HG02943 (cell line): Measurements from ENCODE around the gene PEAK1.
"Not testable (repeated sequence)": the region's sequence is repeated elsewhere in the genome, so short reads cannot be mapped to it uniquely, and the experiment has no call there.

Experiments
- ATAC-seq: cut with Tn5 transposase; IDR thresholded peaks from one replicate; pipeline ENCODE4 v1.9.1; 2021; ENCODE audit warnings: mild to moderate bottlenecking, low read depth, moderate library complexity; ENCODE audit not compliant: unreplicated experiment

The PEAK1 gene

DNA sequence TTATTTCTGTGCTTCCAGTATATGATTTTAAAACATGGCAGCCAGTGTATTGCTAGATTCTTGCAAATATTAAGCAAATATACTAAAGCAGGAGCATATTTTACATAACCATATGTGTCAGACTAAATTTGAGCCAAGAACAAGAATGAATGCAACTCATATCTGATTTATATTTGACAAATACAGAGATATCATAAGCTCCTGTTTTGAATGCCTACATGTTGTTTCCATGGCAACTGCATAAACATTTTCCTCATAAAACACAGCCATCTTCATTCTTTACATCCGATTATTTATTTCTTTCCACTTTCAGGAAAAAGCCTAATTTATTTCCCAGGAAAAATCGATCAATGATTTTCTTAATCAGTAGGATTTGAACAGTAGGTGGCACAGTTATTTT lies 176.8 kb downstream of the PEAK1 start:
- no peak for ATAC-seq

DNA sequence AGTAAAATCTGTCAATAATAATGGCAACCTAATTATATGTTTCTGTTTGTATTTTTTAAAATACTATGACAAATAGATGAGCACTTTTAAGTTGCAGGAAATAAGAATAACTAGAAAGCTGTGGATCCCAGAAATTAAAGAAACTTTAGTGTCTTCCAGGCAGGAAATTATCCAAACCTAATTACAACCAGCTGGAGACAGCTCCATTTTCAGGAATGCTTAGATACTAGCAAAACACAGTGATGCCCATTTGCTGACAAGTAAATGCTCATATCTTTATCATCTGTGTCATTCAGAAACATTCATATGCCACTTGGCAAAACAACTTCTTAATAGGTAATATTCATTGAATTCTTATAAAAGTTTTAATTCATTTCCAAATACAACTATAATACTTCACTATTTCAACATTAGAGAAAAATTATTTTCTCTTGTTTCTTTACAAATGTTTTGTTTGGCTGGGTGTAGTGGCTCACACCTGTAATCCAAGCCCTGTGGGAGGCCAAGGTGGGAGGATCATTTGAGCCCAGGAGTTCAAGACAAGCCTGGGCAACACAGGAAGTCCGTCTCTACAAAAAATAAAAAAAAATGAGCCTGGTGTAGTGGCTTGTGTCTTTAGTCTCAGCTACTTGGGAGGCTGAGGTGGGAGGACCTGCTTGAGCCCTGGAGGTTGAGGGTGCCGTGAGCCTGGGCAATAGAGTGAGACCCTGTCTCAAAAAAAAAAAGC lies 179.9 kb downstream of the PEAK1 start:
- no peak for ATAC-seq

DNA sequence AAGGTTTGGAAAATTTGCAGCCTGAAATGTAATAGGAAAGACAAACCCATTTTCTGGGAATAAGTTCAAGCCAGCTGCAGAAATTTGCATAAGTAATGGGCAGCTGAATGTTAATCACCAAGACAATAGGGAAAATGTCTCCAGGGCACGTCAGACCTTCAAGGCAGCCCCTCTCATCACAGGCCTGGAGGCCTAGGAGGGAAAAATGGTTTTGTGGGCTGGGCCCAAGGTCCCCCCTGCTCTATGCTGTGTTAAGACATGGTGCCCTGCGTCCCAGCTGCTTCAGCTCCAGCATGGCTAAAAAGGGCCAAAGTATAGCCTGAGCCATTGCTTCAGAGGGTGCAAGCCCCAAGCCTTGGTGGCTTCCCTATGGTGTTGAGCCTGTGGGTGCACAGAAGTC lies 184.3 kb downstream of the PEAK1 start:
- no peak for ATAC-seq

DNA sequence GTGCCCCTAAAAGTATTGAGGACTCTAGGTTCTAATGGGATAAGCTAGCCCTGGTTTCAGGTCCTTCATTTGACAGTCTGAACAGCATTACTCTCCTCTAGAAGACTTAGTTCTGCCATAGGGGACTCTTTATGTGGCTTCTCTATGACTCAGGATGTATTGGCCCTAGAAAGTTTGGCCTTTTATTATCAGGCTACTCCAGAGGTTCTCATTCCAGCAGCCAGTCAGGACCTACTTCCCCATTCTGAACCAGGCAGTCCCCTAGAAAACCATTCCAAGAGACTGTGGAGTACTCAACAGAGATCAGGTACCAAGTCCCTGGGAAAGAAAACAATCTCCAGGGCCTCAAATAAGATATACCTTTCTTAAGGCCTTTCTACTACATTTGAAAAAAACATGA lies 191.1 kb downstream of the PEAK1 start:
- no peak for ATAC-seq

DNA sequence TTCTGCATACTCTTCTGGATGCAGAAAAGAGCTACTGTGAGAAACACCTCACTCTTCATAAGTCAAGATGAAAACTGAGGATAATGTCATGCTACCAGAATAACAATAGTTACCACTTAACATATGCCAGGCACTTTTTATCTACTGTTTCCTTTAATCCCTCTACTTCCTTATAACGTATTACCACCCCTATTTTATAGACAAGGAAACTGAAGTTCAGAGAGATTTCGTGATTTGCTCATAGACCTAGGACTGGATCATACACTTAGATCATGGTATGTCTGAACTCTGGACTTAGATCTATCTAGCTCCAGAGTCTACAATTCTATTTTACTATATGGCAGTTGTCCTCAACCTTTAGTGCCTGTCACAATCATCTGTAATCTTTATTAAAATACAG lies 193.3 kb downstream of the PEAK1 start:
- ATAC-seq = no peak

DNA sequence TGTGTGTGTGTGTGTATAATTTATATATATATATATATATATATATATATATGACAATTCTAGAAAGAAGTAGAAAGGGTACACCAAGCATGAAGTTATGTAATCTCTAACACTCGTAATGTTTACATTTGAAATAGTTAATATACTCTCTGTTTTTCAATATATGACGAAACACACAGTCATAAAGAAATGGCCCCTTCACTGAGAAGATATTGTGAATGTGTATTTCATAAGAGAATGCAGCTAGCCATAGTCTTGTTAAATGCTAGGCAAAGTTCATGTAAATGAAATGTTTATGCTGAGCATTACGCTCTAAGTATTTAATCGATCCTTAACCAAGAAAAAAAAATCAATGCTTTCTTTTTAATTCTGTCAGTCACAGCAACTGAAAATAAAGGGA lies 194.3 kb downstream of the PEAK1 start:
- no peak for ATAC-seq

DNA sequence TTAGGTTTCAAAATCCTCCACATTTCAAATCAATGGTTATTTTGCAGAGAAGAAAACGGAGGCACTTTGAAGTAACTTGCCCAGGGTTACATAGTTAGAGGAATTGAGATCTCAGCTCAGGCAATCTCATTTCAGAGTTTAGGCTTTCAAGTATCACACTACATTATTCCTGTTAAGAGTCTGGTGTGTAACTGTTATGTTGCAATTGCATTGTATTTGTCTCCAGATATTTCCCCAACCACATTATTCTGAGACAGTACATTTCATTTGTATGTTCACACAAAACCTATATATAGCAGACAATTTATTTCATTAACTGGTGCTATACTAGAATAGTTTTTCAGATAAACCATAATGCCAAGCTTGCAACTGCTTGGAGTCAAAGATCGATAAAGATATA lies 194.8 kb downstream of the PEAK1 start:
- no peak for ATAC-seq

DNA sequence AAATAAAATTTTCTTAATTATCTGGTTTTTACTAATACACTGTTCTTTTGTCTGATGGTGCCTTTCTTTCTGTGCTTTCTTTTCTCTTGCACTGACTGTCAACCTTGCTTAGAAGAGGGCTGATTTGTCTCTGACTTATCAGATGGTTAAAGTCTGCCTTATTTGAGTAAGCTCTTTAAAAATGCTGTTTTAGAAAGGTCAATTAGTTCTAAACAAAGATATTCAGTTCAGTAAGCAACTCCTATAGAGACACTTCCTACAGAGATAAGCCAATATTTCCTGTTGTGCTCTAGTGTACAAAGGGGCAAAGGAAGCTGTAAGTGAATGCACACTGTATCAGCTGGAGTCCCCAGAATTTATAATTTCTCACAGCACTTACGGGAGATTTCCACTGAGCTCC lies 195.6 kb downstream of the PEAK1 start:
- no peak for ATAC-seq

DNA sequence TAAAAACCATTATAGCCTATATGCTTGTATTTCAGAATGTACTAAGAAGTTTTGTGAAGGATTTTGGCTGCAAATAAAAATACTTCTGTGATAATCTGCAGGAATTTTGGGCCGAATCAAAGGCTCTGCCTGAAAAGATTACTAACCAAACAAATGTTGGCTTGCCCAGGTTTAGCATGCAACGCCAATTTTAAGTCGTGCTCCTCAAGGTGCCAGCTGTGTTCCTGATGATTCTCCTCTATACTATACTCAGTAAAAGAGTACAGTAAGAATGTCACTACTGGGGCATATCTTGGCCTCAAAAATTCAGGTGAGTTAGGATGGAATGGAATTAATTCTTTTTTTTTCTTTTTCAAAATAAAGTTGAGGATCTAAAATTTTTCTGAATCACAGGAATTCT lies 198.2 kb downstream of the PEAK1 start:
- ATAC-seq = no peak

DNA sequence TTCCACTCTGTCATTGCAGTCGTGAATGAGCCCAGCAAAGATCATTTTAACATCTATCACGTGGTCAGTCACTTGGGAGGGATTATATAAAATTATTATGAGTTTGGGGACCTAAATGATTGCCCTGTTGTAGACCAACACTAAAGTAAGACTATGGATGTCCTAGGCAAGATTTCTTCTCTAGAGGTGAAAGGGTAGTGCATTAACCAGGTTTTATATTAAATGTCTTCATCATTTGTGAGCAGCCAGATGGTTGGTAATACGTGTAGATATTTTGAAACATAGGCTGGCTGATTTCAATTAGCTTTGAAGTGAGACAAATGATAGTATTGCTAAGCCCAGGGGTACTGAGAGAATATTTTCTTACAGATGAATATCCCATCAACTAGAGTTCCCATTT lies 198.7 kb downstream of the PEAK1 start:
- ATAC-seq = no peak

DNA sequence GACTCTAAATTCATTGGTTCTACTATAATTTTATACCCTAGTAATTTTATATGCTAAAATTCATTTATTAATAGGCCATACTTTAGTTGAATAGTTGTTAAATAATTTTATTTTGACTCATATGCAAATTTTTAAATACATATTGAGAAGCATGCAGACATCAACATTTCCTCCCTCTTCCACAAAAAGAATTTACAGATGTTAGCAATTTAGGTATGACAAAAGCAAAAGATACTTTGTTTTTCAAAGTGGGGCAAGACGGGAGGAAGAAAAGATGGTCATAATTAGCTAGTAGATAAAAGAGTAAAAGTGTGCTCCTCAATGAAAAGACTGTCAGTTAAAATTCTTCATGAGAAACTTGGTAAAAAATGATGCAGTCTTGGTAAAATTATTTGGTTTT lies 200.1 kb downstream of the PEAK1 start:
- no peak for ATAC-seq

DNA sequence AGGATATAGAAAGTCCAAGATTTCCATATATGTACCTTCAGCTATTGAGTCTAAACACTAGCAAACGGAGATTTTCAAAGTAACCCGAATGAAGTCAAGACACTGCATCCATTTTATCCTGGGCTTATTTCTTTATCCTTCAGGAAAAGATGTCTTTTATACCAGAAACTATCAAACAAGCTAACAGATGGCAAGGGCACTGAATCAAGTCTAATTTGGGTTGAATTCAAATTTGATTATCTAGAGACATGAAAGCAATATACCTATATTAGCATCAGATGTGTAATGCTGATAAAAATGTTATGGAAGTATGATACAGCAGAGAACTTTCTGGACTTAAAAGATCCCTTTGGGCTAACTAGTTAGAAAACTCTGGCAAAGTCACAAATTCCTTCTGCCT lies 210.7 kb downstream of the PEAK1 start:
- ATAC-seq = no peak

DNA sequence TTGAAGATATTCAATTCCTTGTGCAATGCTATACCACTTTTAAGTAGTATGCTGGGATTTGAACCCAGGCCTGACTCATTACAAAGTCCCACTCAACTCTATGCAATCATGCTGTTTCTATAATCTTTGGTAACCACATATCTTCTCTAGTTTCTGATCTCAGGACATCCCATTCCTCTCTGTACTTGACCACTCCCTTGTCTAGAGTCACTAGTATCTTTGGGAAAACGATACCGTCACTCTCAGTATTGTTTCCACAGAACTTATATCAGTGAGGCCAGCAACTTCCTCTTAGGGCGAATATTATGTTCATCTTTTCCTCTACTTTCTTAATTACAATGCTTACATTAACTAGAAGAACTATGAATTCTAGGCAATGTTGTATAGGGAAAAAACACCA lies 211.7 kb downstream of the PEAK1 start:
- ATAC-seq = no peak

DNA sequence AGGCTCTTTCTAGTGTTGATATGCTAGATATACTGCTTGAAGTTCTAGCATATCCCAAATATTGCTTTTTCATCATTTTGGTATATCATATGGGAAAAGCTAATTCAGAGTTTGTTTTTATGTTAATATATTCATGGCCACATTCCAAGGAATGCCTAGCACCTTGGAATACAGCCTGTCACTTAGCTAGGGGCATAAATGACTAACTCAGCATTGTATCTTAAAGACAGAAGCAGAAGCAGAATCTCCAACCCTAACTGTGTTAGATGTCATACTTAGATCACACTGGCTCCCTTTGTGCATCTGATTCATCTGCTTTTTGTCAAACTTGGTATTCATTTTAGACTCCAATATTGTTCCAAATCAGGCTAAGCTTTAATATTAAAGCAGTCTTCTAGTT lies 218.2 kb downstream of the PEAK1 start:
- no peak for ATAC-seq

DNA sequence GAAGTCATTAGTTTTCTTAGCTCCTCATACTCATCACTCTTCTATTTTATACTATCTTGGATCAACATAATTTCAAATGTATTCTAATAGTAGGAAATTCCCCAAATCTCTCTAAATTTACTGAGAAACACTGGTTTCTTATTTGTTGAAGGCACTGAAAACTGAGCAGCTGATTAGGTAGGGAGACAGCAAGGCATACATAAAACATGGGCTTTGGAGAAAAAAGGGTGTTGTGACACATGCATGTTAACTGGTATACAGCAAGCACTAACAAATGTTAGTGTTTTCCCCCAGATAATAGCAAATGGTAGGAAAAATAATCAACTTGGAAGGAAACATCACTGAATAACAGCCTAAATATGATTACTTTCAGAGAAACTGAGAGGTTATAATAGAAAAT lies 223.5 kb downstream of the PEAK1 start:
- no peak for ATAC-seq

DNA sequence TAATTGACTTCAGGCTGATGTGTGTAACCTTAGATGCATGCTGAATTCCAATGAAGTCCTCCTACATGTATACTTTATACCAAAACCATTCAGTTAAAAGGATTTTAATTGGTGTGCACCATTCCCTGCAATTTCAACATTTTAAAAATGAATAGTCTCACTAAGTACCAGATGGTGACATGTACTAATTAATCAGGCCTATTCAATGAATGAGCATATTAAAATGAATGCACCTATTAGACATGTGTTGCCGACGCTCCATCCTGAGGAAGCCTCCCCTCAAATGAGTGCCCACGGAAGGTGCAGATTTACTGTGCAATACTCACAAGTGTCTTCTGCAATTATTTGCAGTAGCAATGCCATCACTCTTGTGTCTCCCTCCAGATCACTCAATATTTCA lies 224.3 kb downstream of the PEAK1 start:
- ATAC-seq = no peak

DNA sequence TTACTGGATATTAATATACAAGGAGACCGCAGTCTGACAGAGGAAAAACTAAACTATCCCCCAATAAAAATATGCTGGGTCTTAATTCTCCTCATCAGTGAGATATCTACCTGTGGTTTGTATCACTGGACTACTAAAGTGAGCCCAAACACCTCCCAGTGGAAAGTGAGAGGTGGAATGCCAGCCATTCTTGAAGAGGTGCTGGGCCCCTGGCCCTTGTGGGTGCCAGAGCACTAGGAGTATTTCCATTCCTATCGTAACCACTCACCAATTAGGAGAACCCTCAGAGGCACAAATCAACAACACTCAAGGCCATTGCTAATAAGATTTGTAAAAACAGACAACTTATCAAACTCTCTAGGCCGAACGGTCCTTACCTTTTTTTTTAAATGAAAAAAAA lies 227.5 kb downstream of the PEAK1 start:
- ATAC-seq = no peak

DNA sequence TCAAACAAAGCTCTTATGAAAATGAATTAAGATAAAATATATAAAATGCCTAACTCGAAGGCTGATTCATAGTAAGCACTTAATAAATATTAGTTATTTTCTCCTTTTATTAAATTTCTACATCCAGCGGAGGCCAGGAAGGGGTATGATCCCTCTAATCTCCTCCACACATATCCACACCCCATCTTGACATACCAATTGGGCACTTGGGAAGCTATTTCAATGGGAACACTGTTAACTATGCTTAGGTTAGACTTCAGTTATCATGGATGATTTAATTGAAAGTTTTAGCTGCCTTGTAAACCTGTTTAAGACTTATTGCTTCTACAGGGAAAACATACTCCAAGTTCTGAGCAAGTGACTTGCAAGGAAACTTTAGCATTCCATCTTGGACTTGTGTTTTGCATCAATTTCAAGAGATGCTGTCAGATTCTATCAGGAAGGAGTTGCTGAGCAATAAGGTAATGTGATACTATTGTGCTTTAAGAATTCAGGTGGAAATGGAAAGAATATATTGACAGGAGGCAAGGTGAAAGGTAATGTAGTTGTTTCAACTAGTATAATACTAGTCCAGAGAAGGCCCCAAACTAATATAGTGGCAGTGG lies 228.6 kb downstream of the PEAK1 start:
- no peak for ATAC-seq

DNA sequence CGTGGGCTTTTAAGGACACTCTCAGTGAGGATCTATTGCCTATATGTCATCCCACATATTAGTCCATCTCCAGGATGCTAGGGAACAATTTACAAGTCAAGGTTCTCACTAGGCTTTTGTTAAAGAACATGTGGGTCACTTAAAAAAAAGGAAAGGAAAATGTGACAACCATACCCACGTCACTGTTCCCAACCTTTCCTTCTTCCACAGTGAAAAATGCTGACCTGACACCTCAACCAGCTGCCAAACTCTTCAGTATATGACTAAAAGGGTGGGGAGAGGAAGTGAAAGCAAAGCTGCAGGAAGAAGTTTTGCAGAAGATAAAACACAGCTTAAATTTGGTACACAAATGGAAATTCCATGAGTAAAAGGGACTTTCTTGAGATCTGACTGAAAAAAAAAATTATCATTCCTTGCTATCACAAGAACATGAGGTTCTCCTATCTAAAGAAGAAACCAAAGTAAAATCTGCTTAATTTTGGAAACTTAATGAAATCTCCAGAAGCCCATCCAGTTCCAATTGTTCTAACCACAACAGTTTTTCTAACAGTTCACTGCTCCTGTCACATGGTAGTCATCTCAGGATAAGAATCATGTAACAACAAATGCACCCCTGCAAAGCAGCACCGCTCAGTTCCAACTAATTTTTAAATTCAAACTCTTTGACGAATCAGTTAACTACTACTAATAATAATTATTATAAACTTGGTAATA lies 232.0 kb downstream of the PEAK1 start:
- no peak for ATAC-seq

DNA sequence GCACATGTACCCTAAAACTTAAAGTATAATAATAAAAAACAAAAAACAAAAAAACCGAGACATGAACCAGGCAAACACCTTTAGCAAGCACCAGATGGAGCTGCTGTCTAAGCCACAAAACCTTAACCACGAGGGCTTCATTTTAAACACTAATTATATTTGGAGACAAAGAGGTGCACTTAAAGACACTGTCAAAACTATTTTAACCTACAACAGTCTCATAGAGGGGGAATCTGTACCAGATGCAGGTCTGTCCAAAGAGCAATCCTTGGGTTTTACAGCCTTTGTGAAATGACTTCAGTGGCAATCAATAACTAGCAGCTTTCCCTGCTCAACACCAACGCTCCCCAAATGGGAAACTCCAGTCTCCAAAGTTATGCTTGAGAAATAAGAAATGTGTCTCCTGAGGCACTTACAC lies 233.3 kb downstream of the PEAK1 start:
- no peak for ATAC-seq

DNA sequence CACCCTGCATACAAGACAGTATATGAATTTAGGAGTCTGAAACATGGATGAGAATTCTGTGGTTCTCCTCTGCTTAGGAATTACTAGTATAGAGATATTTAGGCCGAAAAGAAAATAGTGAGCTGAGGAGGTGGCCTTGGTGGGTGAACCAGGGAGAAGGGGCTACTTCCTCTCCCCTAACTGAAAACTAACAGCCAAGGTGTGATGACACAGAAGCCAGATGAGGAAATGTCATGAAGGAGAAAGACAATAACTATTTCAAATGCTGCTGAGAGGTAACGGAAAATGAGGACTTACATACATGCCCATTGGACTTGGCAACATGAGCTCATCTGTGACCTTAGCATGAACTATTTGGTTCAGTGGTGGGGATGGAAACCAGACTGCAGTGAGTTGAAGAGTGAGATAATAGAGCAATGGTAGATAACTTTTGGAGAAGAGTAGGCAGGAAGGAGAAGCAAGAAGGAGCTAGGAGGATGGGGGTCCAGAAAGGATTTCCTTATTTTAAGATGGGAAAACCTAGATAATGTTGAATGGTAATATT lies 234.6 kb downstream of the PEAK1 start:
- no peak for ATAC-seq

DNA sequence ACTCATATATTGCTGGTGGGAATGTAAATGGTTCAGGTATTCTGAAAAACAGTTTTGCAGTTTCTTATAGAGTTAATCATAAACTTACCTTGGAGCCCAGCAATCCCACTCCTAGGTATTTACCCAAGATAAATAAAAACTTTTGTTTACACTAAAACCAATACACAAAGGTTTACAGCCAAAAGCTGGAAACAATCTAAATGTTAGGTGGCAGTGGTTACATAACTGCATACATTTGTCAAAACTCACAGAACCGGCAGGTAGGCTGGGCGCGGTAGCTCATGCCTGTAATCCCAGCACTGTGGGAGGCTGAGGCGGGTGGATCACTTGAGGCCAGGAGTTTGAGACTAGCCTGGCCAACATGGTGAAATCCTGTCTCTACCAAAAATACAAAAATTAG lies 235.6 kb downstream of the PEAK1 start:
- not testable (repeated sequence) for ATAC-seq
